Measurements from ENCODE around the gene C10orf62.

DNA sequence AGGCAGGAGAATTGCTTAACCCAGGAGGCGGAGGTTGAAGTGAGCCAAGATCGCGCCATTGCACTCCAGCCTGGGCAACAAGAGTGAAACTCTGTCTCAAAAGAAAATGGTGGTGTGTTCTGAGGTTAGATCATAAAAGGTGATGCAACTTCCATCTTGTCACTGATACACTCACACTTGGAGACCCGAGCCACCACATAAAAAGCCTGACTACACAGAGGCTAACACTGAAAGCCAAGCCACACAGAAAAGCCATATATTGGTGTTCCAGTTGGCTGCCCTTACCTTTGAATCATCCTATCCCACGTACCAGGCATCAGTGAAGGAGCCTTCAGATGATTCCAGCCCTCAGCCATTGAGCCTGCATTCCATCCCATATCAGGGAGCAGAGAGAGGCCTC, 39.8 kb downstream of the C10orf62 start:
- TF ChIP-seq, protein P1, sequence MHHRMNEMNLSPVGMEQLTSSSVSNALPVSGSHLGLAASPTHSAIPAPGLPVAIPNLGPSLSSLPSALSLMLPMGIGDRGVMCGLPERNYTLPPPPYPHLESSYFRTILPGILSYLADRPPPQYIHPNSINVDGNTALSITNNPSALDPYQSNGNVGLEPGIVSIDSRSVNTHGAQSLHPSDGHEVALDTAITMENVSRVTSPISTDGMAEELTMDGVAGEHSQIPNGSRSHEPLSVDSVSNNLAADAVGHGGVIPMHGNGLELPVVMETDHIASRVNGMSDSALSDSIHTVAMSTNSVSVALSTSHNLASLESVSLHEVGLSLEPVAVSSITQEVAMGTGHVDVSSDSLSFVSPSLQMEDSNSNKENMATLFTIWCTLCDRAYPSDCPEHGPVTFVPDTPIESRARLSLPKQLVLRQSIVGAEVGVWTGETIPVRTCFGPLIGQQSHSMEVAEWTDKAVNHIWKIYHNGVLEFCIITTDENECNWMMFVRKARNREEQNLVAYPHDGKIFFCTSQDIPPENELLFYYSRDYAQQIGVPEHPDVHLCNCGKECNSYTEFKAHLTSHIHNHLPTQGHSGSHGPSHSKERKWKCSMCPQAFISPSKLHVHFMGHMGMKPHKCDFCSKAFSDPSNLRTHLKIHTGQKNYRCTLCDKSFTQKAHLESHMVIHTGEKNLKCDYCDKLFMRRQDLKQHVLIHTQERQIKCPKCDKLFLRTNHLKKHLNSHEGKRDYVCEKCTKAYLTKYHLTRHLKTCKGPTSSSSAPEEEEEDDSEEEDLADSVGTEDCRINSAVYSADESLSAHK (tag by site-specific recombination; IDR thresholded peaks at IDR 0.05), result no peak
- no peak for TF ChIP-seq ZNF664 (tag by site-specific recombination; IDR thresholded peaks at IDR 0.05)
- no peak for TF ChIP-seq BCL11B (tag by site-specific recombination; IDR thresholded peaks at IDR 0.05; ENCODE audit: low read depth)
- TF ChIP-seq, protein P2, sequence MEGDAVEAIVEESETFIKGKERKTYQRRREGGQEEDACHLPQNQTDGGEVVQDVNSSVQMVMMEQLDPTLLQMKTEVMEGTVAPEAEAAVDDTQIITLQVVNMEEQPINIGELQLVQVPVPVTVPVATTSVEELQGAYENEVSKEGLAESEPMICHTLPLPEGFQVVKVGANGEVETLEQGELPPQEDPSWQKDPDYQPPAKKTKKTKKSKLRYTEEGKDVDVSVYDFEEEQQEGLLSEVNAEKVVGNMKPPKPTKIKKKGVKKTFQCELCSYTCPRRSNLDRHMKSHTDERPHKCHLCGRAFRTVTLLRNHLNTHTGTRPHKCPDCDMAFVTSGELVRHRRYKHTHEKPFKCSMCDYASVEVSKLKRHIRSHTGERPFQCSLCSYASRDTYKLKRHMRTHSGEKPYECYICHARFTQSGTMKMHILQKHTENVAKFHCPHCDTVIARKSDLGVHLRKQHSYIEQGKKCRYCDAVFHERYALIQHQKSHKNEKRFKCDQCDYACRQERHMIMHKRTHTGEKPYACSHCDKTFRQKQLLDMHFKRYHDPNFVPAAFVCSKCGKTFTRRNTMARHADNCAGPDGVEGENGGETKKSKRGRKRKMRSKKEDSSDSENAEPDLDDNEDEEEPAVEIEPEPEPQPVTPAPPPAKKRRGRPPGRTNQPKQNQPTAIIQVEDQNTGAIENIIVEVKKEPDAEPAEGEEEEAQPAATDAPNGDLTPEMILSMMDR (tag by site-specific recombination; IDR thresholded peaks at IDR 0.05), result no peak
- TF ChIP-seq ZBTB17 (tag by site-specific recombination; IDR thresholded peaks at IDR 0.05), result no peak
- TF ChIP-seq REPIN1 (tag by site-specific recombination; IDR thresholded peaks at IDR 0.05; ENCODE audit: low read depth), result no peak
- TF ChIP-seq ZNF140 (tag by site-specific recombination; IDR thresholded peaks at IDR 0.05), result no peak
- no peak for TF ChIP-seq ZNF785 (tag by site-specific recombination; IDR thresholded peaks at IDR 0.05)
- TF ChIP-seq KLF8 (tag by site-specific recombination; IDR thresholded peaks at IDR 0.05), result no peak
- TF ChIP-seq KLF10 (tag by site-specific recombination; IDR thresholded peaks at IDR 0.05), result no peak
- no peak for TF ChIP-seq KLF16 (tag by site-specific recombination; IDR thresholded peaks at IDR 0.05)
- TF ChIP-seq, protein P3, sequence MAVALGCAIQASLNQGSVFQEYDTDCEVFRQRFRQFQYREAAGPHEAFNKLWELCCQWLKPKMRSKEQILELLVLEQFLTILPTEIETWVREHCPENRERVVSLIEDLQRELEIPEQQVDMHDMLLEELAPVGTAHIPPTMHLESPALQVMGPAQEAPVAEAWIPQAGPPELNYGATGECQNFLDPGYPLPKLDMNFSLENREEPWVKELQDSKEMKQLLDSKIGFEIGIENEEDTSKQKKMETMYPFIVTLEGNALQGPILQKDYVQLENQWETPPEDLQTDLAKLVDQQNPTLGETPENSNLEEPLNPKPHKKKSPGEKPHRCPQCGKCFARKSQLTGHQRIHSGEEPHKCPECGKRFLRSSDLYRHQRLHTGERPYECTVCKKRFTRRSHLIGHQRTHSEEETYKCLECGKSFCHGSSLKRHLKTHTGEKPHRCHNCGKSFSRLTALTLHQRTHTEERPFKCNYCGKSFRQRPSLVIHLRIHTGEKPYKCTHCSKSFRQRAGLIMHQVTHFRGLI (tag by site-specific recombination; IDR thresholded peaks at IDR 0.05), result no peak

Measured in HEK293 (cell line).